Liver (tissue), 9 donors: ENCODE results near the gene IFTAP. TPM values are rescaled to one million over a fixed set of nuclear protein-coding genes. Genes with fewer than 3 reads are reported as not detected.

Experiments
- DNase-seq: peaks from one replicate; pipeline ENCODE4 v3.0.0-alpha.2; 2017; ENCODE audit warnings: low spot score
- H3K27ac ChIP-seq, 2 donors: one replicate each; pipeline ENCODE4 v1.7.0; 2013; ENCODE audit warnings: inconsistent platforms in 2 of 2, low read length in 2 of 2, control low read depth in 1 of 2, low read depth in 1 of 2, mild to moderate bottlenecking in 1 of 2
- H3K27me3 ChIP-seq, 4 donors: one replicate each; pipeline versions ENCODE4 v1.6.1 to v1.7.0; 2013; ENCODE audit warnings: low read length in 3 of 4, inconsistent platforms in 1 of 4, mild to moderate bottlenecking in 1 of 4, moderate library complexity in 1 of 4; ENCODE audit not compliant: control insufficient read depth in 4 of 4, insufficient read depth in 4 of 4
- H3K36me3 ChIP-seq, 4 donors: one replicate each; pipeline versions ENCODE4 v1.6.1 to v1.7.0; 2013; ENCODE audit warnings: low read length in 3 of 4, mild to moderate bottlenecking in 3 of 4, low read depth in 1 of 4, moderate library complexity in 1 of 4; ENCODE audit not compliant: control insufficient read depth in 4 of 4, insufficient read depth in 3 of 4
- H3K4me1 ChIP-seq, 4 donors: one replicate each; pipeline versions ENCODE4 v1.6.1 to v1.7.0; 2013; ENCODE audit warnings: low read length in 3 of 4, mild to moderate bottlenecking in 3 of 4, moderate library complexity in 1 of 4; ENCODE audit not compliant: control insufficient read depth in 4 of 4, insufficient read depth in 4 of 4
- H3K4me3 ChIP-seq, 3 donors: one replicate each; pipeline versions ENCODE4 v1.6.1 to v1.7.0; 2013; ENCODE audit warnings: low read length in 3 of 3, control low read depth in 1 of 3, low read depth in 1 of 3, mild to moderate bottlenecking in 1 of 3
- H3K9ac ChIP-seq, 2 donors: one replicate each; pipeline ENCODE4 v1.7.0; 2013; ENCODE audit warnings: low read length in 2 of 2, mild to moderate bottlenecking in 2 of 2, moderate library complexity in 2 of 2, control low read depth in 1 of 2, low read depth in 1 of 2
- H3K9me3 ChIP-seq, 4 donors: one replicate each; pipeline versions ENCODE4 v1.6.1 to v1.7.0; 2013; ENCODE audit warnings: low read length in 3 of 4; ENCODE audit not compliant: control insufficient read depth in 4 of 4
- ATF3 ChIP-seq: IDR thresholded peaks from 2 replicates; pipeline ENCODE4 v1.6.1; 2016; ENCODE audit warnings: antibody characterized with exemption
- CTCF ChIP-seq: fragments of 150-350 bp; IDR thresholded peaks from 2 replicates; pipeline ENCODE4 v1.5.1; 2017; ENCODE audit warnings: improper control_type of control experiment, low read depth, low read length; ENCODE audit not compliant: missing input control
- EGR1 ChIP-seq, 2 donors: IDR thresholded peaks; 2 replicates each; pipeline ENCODE4 v1.6.1; 2016 to 2018; ENCODE audit warnings: antibody characterized with exemption in 2 of 2, low read depth in 2 of 2
- FOXA1 ChIP-seq: IDR thresholded peaks from 2 replicates; pipeline ENCODE4 v1.6.1; 2016; ENCODE audit warnings: antibody characterized with exemption
- FOXA2 ChIP-seq: IDR thresholded peaks from 2 replicates; pipeline ENCODE4 v1.6.1; 2016; ENCODE audit warnings: antibody characterized with exemption
- GABPA ChIP-seq, 2 donors: IDR thresholded peaks in 1 of 2; conservative IDR thresholded peaks in 1 of 2; 2 replicates each; pipeline ENCODE4 v1.6.1; 2016; ENCODE audit warnings: antibody characterized with exemption in 2 of 2, mild to moderate bottlenecking in 1 of 2, moderate library complexity in 1 of 2
- HNF4A ChIP-seq, 2 donors: conservative IDR thresholded peaks; 2 replicates each; pipeline ENCODE4 v1.6.1; 2016; ENCODE audit warnings: antibody characterized with exemption in 2 of 2, mild to moderate bottlenecking in 2 of 2
- HNF4G ChIP-seq: IDR thresholded peaks from 2 replicates; pipeline ENCODE4 v1.6.1; 2016; ENCODE audit warnings: antibody characterized with exemption
- JUND ChIP-seq, 2 donors: IDR thresholded peaks; 2 replicates each; pipeline ENCODE4 v1.6.1; 2016; ENCODE audit warnings: antibody characterized with exemption in 2 of 2
- MAX ChIP-seq: IDR thresholded peaks from 2 replicates; pipeline ENCODE4 v1.6.1; 2016; ENCODE audit warnings: antibody characterized with exemption
- NR2F2 ChIP-seq: IDR thresholded peaks from 2 replicates; pipeline ENCODE4 v1.6.1; 2016; ENCODE audit warnings: antibody characterized with exemption
- RAD21 ChIP-seq, 2 donors: IDR thresholded peaks; 2 replicates each; pipeline ENCODE4 v1.6.1; 2016; ENCODE audit warnings: antibody characterized with exemption in 2 of 2, mild to moderate bottlenecking in 2 of 2
- REST ChIP-seq: IDR thresholded peaks from 2 replicates; pipeline ENCODE4 v1.6.1; 2016; ENCODE audit warnings: antibody characterized with exemption, mild to moderate bottlenecking
- RXRA ChIP-seq, 2 donors: IDR thresholded peaks; 2 replicates each; pipeline ENCODE4 v1.6.1; 2017 to 2018; ENCODE audit warnings: antibody characterized with exemption in 2 of 2, mild to moderate bottlenecking in 1 of 2
- SP1 ChIP-seq: IDR thresholded peaks from 2 replicates; pipeline ENCODE4 v1.6.1; 2018; ENCODE audit warnings: antibody characterized with exemption, mild to moderate bottlenecking
- TAF1 ChIP-seq: conservative IDR thresholded peaks from 2 replicates; pipeline ENCODE4 v1.6.1; 2016; ENCODE audit warnings: antibody characterized with exemption, mild to moderate bottlenecking
- YY1 ChIP-seq: IDR thresholded peaks from 2 replicates; pipeline ENCODE4 v1.6.1; 2016; ENCODE audit warnings: antibody characterized with exemption, mild to moderate bottlenecking
- ZBTB33 ChIP-seq: IDR thresholded peaks from 2 replicates; pipeline ENCODE4 v1.6.1; 2016; ENCODE audit warnings: antibody characterized with exemption
- WGBS: extraction: QIAGEN DNeasy Blood & Tissue Kit; methylation state at CpG from one replicate; pipeline ENCODE4 v1.1.7; 2013; 5-methylcytosine and 5-hydroxymethylcytosine counted together
- polyA plus RNA-seq, 2 donors: library from polyadenylated mRNA; stranded (reverse) in 1 of 2; unstranded in 1 of 2; fragments of 200-250 nt in 1 of 2; fragments of >200 nt in 1 of 2; fragmentation: Nextera tagmentation in 1 of 2; extraction: Ambion mirVana in 1 of 2; gene quantifications; one replicate each; pipeline versions ENCODE4 v1.2.1 to v1.2.3, GENCODE V29; 2013 to 2015
- total RNA-seq, 2 donors: library from RNA; depleted of rRNA; stranded (reverse); fragments of >200 nt; gene quantifications; one replicate each; pipeline ENCODE4 v1.2.3, GENCODE V29; 2014
- donor health status: healthy.
- donor health status: healthy.
- donor health status: healthy.
- donor health status: healthy.
- donor health status: healthy.

IFTAP gene
- total and polyA plus RNA-seq, 4 donors = 9.5 to 10.2 (median 9.7) TPM

GRCh38 chr11:36627471-36627870, 33.2 kb downstream of the IFTAP start:
- Histone ChIP-seq H3K9ac (no peak overlapping the region), H3K4me3 (no peak overlapping the region), H3K27ac (no peak overlapping the region), H3K9me3 (no peaks in the 10 kb centered on the region), H3K36me3 (no peaks in the 10 kb centered on the region), H3K27me3 (no peaks in the 10 kb centered on the region), H3K4me1 (no peaks in the 10 kb centered on the region)
- 93% methylated on average over 2 of the region's 2 CpGs for WGBS
- no peak for DNase-seq
- TF ChIP-seq TAF1 (no peak), REST (no peak), NR2F2 (no peak), RXRA (IDR thresholded peaks at IDR 0.05) (no peak), MAX (no peak), ATF3 (no peak), RAD21 (IDR thresholded peaks at IDR 0.05) (no peak), SP1 (no peak), ZBTB33 (no peak), GABPA (IDR thresholded peaks at IDR 0.05 in 1 of 2, conservative IDR thresholded peaks at IDR 0.05 in 1 of 2) (no peak), HNF4A (conservative IDR thresholded peaks at IDR 0.05) (no peak), FOXA2 (no peak), CTCF (no peak), HNF4G (no peak), FOXA1 (no peak), YY1 (no peak), EGR1 (IDR thresholded peaks at IDR 0.05; ENCODE audit: low read depth in 2 of 2) (no peak), JUND (IDR thresholded peaks at IDR 0.05) (no peak)

GRCh38 chr11:36628141-36628540, 33.8 kb downstream of the IFTAP start:
- WGBS = 94% methylated on average over 5 of the region's 5 CpGs
- no peaks in the 10 kb centered on the region for H3K27me3 ChIP-seq
- no peak for TF ChIP-seq JUND (IDR thresholded peaks at IDR 0.05)
- TF ChIP-seq TAF1 = no peak
- TF ChIP-seq ATF3 = no peak
- no peak for TF ChIP-seq YY1
- TF ChIP-seq EGR1 (IDR thresholded peaks at IDR 0.05; ENCODE audit: low read depth in 2 of 2) = no peak
- TF ChIP-seq RAD21 (IDR thresholded peaks at IDR 0.05) = no peak
- TF ChIP-seq GABPA (IDR thresholded peaks at IDR 0.05 in 1 of 2, conservative IDR thresholded peaks at IDR 0.05 in 1 of 2) = no peak
- TF ChIP-seq NR2F2 = no peak
- TF ChIP-seq HNF4G = no peak
- TF ChIP-seq HNF4A (conservative IDR thresholded peaks at IDR 0.05) = no peak
- no peak for TF ChIP-seq SP1
- no peak for TF ChIP-seq MAX
- TF ChIP-seq CTCF = no peak

More at GRCh38 chr11:36628141-36628540, 33.8 kb downstream of the IFTAP start:
- no peaks in the 10 kb centered on the region for H3K36me3 ChIP-seq
- H3K9me3 ChIP-seq = no peaks in the 10 kb centered on the region
- H3K9ac ChIP-seq = no peak overlapping the region
- no peaks in the 10 kb centered on the region for H3K4me1 ChIP-seq
- DNase-seq = no peak
- H3K4me3 ChIP-seq = no peak overlapping the region
- H3K27ac ChIP-seq = no peak overlapping the region
